ENCODE measurements around the gene KSR2.
"Not testable (repeated sequence)": the region's sequence is repeated elsewhere in the genome, so short reads cannot be mapped to it uniquely, and the experiment has no call there.

KSR2 gene

DNA sequence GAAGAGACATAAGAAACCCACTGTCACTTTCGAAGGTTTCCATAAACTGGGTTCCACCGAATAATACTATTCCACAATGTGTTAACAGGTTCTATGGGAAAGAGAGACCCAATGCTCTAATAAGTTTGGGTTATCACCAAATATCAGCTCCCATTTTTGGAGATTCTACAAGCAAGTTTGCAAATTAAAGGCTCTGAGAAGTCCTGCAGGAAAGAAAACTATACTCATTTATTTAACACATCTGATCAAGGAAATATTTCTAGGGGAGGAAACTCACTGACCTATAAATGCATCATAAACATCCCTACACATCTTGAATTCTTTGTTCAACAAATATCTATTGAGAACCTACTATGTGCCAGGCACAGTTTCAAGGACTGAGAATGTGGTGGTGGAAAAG is 161.4 kb downstream of the KSR2 start:
- no peak for DNase-seq (ENCODE audit: low spot score)
- no peak for TF ChIP-seq CTCF (IDR thresholded peaks at IDR 0.05; ENCODE audit: extremely low read depth, insufficient read depth, missing control alignments)
- in situ Hi-C loops (cut with MboI; ENCODE audit: low pct_unique_long_range_greater_than_20kb, low sequenced_read_pairs, unreplicated experiment): loop anchor here (25.0 kb wide), 1 partner anchor 420 kb away; no protein-coding TSS in a partner anchor

- no peak for DNase-seq (ENCODE audit: low spot score)
- in situ Hi-C loops (cut with MboI; ENCODE audit: low pct_unique_long_range_greater_than_20kb, low sequenced_read_pairs, unreplicated experiment): loop anchor here (25.0 kb wide), 1 partner anchor 419 kb away; no protein-coding TSS in a partner anchor
- TF ChIP-seq CTCF (IDR thresholded peaks at IDR 0.05; ENCODE audit: extremely low read depth, insufficient read depth, missing control alignments): no peak
Observed at GRCh38 chr12:117805865-117806264, 162.9 kb downstream of the KSR2 start.

GRCh38 chr12:117803001-117803400 is 165.8 kb downstream of the KSR2 start:
- in situ Hi-C loops (cut with MboI; ENCODE audit: low pct_unique_long_range_greater_than_20kb, low sequenced_read_pairs, unreplicated experiment): loop anchor here (25.0 kb wide), 1 partner anchor 416 kb away; no protein-coding TSS in a partner anchor
- TF ChIP-seq CTCF (IDR thresholded peaks at IDR 0.05; ENCODE audit: extremely low read depth, insufficient read depth, missing control alignments): no peak

DNA sequence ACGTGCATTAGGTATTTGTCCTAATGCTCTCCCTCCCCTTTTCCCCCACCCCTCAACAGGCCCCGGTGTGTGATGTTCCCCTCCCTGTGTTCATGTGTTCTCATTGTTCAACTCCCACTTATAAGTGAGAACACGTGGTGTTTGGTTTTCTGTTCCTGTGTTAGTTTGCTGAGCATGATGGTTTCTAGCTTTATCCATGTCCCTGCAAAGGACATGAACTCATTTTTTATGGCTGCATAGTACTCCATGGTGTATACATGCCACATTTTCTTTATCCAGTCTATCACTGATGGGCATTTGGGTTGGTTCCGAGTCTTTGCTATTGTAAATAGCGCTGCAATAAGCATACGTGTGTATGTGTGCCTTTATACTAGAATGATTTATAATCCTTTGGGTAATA is 168.1 kb downstream of the KSR2 start:
- in situ Hi-C loops (cut with MboI; ENCODE audit: low pct_unique_long_range_greater_than_20kb, low sequenced_read_pairs, unreplicated experiment): loop anchor here (25.0 kb wide), 1 partner anchor 413 kb away; no protein-coding TSS in a partner anchor
- not testable (repeated sequence) for DNase-seq (ENCODE audit: low spot score)

More at GRCh38 chr12:117803001-117803400, 165.8 kb downstream of the KSR2 start:
- no peak for DNase-seq (ENCODE audit: low spot score)

DNA sequence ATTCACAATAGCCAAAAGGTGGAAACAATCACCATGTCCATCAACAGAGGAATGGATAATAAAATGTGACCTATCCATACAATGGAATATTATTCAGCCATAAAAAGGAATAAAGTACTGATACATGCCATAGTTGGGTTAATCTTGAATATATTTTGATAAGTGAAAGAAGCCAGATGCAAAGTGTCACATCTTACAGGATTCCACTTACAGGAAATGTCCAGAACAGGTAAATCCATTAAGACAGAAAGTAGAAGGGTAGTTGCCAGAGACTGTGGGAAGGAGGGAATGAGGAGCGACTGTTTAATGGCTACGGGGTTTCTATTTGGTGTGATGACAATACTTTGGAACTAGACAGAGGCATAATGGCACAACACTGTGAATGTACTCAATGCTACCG is 171.6 kb downstream of the KSR2 start:
- DNase-seq (ENCODE audit: low spot score): no peak
- no peak for TF ChIP-seq CTCF (IDR thresholded peaks at IDR 0.05; ENCODE audit: extremely low read depth, insufficient read depth, missing control alignments)
- in situ Hi-C loops (cut with MboI; ENCODE audit: low pct_unique_long_range_greater_than_20kb, low sequenced_read_pairs, unreplicated experiment): no loop called here

GRCh38 chr12:117792877-117793424 is 175.8 kb downstream of the KSR2 start:
- in situ Hi-C loops (cut with MboI; ENCODE audit: low pct_unique_long_range_greater_than_20kb, low sequenced_read_pairs, unreplicated experiment): no loop called here

More at GRCh38 chr12:117792877-117793424, 175.8 kb downstream of the KSR2 start:
- no peak for DNase-seq (ENCODE audit: low spot score)
- TF ChIP-seq CTCF (IDR thresholded peaks at IDR 0.05; ENCODE audit: extremely low read depth, insufficient read depth, missing control alignments): no peak
